Loucy (cell line): ENCODE measurements around the gene LHX6.

Source experiments
- CTCF ChIP-seq: fragments of 200-600 bp; sonication (generic); conservative IDR thresholded peaks from 2 replicates; pipeline ENCODE4 v1.5.1; 2014; ENCODE audit warnings: mild to moderate bottlenecking, antibody characterized with exemption, low read length
- EZH2phosphoT487 ChIP-seq: fragments of 200-600 bp; IDR thresholded peaks from 2 replicates; pipeline ENCODE4 v1.6.1; 2018; ENCODE audit warnings: antibody characterized with exemption, mild to moderate bottlenecking, moderate library complexity, borderline replicate concordance

DNA sequence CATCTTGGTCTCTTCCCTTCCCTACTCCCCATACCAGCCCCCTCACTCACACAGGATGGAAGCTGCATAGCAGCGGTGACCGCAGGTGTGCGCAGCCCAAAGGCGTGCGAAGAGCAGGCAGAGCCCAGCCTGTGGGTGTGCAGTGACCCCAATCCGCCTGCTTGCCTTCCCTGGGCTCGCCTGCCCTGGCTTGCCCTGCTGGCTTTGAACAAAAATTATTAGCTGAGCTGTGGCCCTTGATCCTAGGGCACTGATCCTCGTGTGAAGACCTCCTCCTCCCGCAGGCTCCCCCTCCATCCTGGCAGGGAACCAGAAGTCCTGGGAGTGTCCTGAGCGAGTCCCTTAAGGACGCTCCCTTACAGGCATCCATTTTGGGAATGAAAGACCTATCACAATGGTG, 37.2 kb downstream of the LHX6 start:
- TF ChIP-seq CTCF: no peak
- no peak for TF ChIP-seq EZH2phosphoT487
